Glomerular visceral epithelial cell (primary cell): Measurements from ENCODE around the gene ARID1B.
A peak's percentile ranks its signal among the peaks of the same experiment; 100 is the strongest.

Experiments
- DNase-seq: peaks from one replicate; pipeline ENCODE4 v3.0.0-alpha.2; 2016; ENCODE audit errors: extremely low spot score

The ARID1B gene

GRCh38 chr6:156822747-156823206 is 45.6 kb downstream of the ARID1B start:
- no peak for DNase-seq

- DNase-seq = no peak
Observed at GRCh38 chr6:156824142-156824541, 47.0 kb downstream of the ARID1B start.

- no peak for DNase-seq
Observed at GRCh38 chr6:156825475-156825874, 48.3 kb downstream of the ARID1B start.

- DNase-seq = no peak
Observed at GRCh38 chr6:156826290-156826955, 49.2 kb downstream of the ARID1B start.

- no peak for DNase-seq
Observed at GRCh38 chr6:156827382-156827781, 50.2 kb downstream of the ARID1B start.

- peak; percentile 80 for DNase-seq
Observed at GRCh38 chr6:156828280-156828703, 51.1 kb downstream of the ARID1B start.

- no peak for DNase-seq
Observed at GRCh38 chr6:156830126-156830525, 52.9 kb downstream of the ARID1B start.

GRCh38 chr6:156832231-156832647 is 55.1 kb downstream of the ARID1B start:
- DNase-seq = no peak

- DNase-seq = no peak
Observed at GRCh38 chr6:156832669-156833068, 55.5 kb downstream of the ARID1B start.

GRCh38 chr6:156833755-156834154 is 56.6 kb downstream of the ARID1B start:
- no peak for DNase-seq

GRCh38 chr6:156839129-156839528 is 62.0 kb downstream of the ARID1B start:
- no peak for DNase-seq

- peak; percentile 89 for DNase-seq
Observed at GRCh38 chr6:156839591-156840001, 62.4 kb downstream of the ARID1B start.

- DNase-seq = no peak
Observed at GRCh38 chr6:156840136-156840535, 63.0 kb downstream of the ARID1B start.

GRCh38 chr6:156840606-156841005 is 63.4 kb downstream of the ARID1B start:
- DNase-seq = peak; percentile 44

GRCh38 chr6:156841508-156841907 is 64.3 kb downstream of the ARID1B start:
- DNase-seq = no peak

GRCh38 chr6:156842598-156843250 is 65.5 kb downstream of the ARID1B start:
- no peak for DNase-seq

GRCh38 chr6:156844089-156844488 is 66.9 kb downstream of the ARID1B start:
- no peak for DNase-seq

- no peak for DNase-seq
Observed at GRCh38 chr6:156845454-156846155, 68.4 kb downstream of the ARID1B start.

- DNase-seq = no peak
Observed at GRCh38 chr6:156846845-156847599, 69.8 kb downstream of the ARID1B start.

GRCh38 chr6:156848123-156848522 is 70.9 kb downstream of the ARID1B start:
- DNase-seq = no peak

- peak; percentile 54 for DNase-seq
Observed at GRCh38 chr6:156848533-156848932, 71.4 kb downstream of the ARID1B start.

GRCh38 chr6:156849806-156850205 is 72.6 kb downstream of the ARID1B start:
- DNase-seq = no peak
